SK-N-SH (cell line): Measurements from ENCODE around the gene ZCCHC14. TPM values are rescaled to one million over a fixed set of nuclear protein-coding genes. Genes with fewer than 3 reads are reported as not detected.

Experiments
- CTCF ChIA-PET: fragments of 300-600, 350-600 bp; formaldehyde crosslinking; extraction: SDS; loops from one replicate; lab custom pipeline; 2021; lab: Yijun Ruan, JAX
- POLR2A ChIA-PET: fragments of 350-600 bp; sonication (Branson Sonifier 250); formaldehyde crosslinking; extraction: SDS; loops from one replicate; lab custom pipeline; 2020; ENCODE audit warnings: antibody characterized with exemption, inconsistent platforms; lab: Yijun Ruan, JAX
- DNase-seq: peaks from one replicate; pipeline ENCODE4 v3.0.0; 2012
- H2AFZ ChIP-seq: fragments of 200-600 bp; sonication (generic); 2 replicates; pipeline ENCODE4 v1.8.1; 2016; ENCODE audit warnings: antibody characterized with exemption, mild to moderate bottlenecking, low read depth
- H3F3A ChIP-seq: fragments of 200-600 bp; sonication (generic); replicated peaks from 2 replicates; pipeline ENCODE3; 2016; ENCODE audit warnings: antibody characterized with exemption, mild to moderate bottlenecking; ENCODE audit not compliant: insufficient read depth
- H3K27ac ChIP-seq, 2 experiments: fragments of 200-500 bp in 1 of 2; fragments of 200-600 bp in 1 of 2; sonication (Bioruptor generic) in 1 of 2; sonication (generic), shearing (Covaris generic) in 1 of 2; 2 replicates each; pipeline versions ENCODE4 v1.5.1 to v1.6.1; 2014 to 2016; ENCODE audit warnings: low read depth in 2 of 2, inconsistent platforms in 1 of 2, low read length in 1 of 2, mild to moderate bottlenecking in 1 of 2, mixed read lengths in 1 of 2
- H3K27me3 ChIP-seq: fragments of 200-600 bp; sonication (generic), shearing (Covaris generic); 2 replicates; pipeline ENCODE4 v1.6.1; 2016; ENCODE audit warnings: mixed run types; ENCODE audit not compliant: insufficient read depth
- H3K36me3 ChIP-seq, 2 experiments: fragments of 200-500 bp in 1 of 2; fragments of 200-600 bp in 1 of 2; sonication (Bioruptor generic) in 1 of 2; sonication (generic) in 1 of 2; replicated peaks in 1 of 2; 2 replicates each; pipeline versions ENCODE3 to v1.5.1; 2014 to 2016; ENCODE audit warnings: low read length in 1 of 2, mild to moderate bottlenecking in 1 of 2; ENCODE audit not compliant: insufficient read depth in 2 of 2, control insufficient read depth in 1 of 2
- H3K4me1 ChIP-seq, 2 experiments: fragments of 200-500 bp in 1 of 2; fragments of 200-600 bp in 1 of 2; sonication (Bioruptor generic) in 1 of 2; sonication (generic), shearing (Covaris generic) in 1 of 2; 2 replicates each; pipeline versions ENCODE4 v1.5.1 to v1.6.1; 2014 to 2016; ENCODE audit warnings: low read depth in 1 of 2, low read length in 1 of 2, mixed run types in 1 of 2; ENCODE audit not compliant: insufficient read depth in 2 of 2, control insufficient read depth in 1 of 2
- H3K4me2 ChIP-seq: fragments of 200-600 bp; sonication (generic), shearing (Covaris generic); 2 replicates; pipeline ENCODE4 v1.6.1; 2017; ENCODE audit warnings: mixed run types
- H3K4me3 ChIP-seq, 2 experiments: fragments of 200-500 bp in 1 of 2; fragments of 200-600 bp in 1 of 2; sonication (Bioruptor generic) in 1 of 2; sonication (generic), shearing (Covaris generic) in 1 of 2; 2 replicates each; pipeline versions ENCODE4 v1.5.1 to v1.8.1; 2014 to 2016; ENCODE audit warnings: low read depth in 2 of 2, inconsistent platforms in 1 of 2, low read length in 1 of 2, mild to moderate bottlenecking in 1 of 2, mixed read lengths in 1 of 2, moderate library complexity in 1 of 2
- H3K79me2 ChIP-seq: fragments of 200-600 bp; sonication (generic); 2 replicates; pipeline ENCODE4 v1.8.1; 2017; ENCODE audit warnings: mild to moderate bottlenecking; ENCODE audit not compliant: insufficient read depth
- H3K9ac ChIP-seq: fragments of 200-600 bp; sonication (generic); 2 replicates; pipeline ENCODE4 v1.6.1; 2017; ENCODE audit warnings: mixed run types
- H3K9me2 ChIP-seq: fragments of 200-600 bp; sonication (generic); 2 replicates; pipeline ENCODE4 v1.6.1; 2017; ENCODE audit warnings: mixed run types
- H3K9me3 ChIP-seq: fragments of 200-600 bp; sonication (generic); 2 replicates; pipeline ENCODE4 v1.6.1; 2017; ENCODE audit warnings: mixed run types, mild to moderate bottlenecking, moderate library complexity
- H4K20me1 ChIP-seq: fragments of 200-600 bp; sonication (generic); 2 replicates; pipeline ENCODE4 v1.6.1; 2017; ENCODE audit warnings: mild to moderate bottlenecking, mixed run types; ENCODE audit not compliant: insufficient read depth
- CHD2 ChIP-seq: fragments of 150-350 bp; IDR thresholded peaks from 2 replicates; pipeline ENCODE4 v1.6.1; 2018; ENCODE audit warnings: low read length; ENCODE audit not compliant: partially characterized antibody
- CTCF ChIP-seq: fragments of 200-600 bp; sonication (generic); IDR thresholded peaks from 2 replicates; pipeline ENCODE4 v1.6.1; 2017; ENCODE audit warnings: antibody characterized with exemption, mild to moderate bottlenecking, moderate library complexity
- ELF1 ChIP-seq: IDR thresholded peaks from 2 replicates; pipeline ENCODE4 v1.4.0; 2012
- EP300 ChIP-seq, 2 experiments: IDR thresholded peaks; 2 replicates each; pipeline versions ENCODE4 v1.4.0 to v1.6.1; 2012; ENCODE audit warnings: borderline replicate concordance in 1 of 2, low read depth in 1 of 2, low read length in 1 of 2
- EZH2phosphoT487 ChIP-seq: fragments of 200-600 bp; sonication (generic); IDR thresholded peaks from 2 replicates; pipeline ENCODE4 v1.6.1; 2017; ENCODE audit warnings: low read depth, mixed run types, mild to moderate bottlenecking, antibody characterized with exemption, moderate library complexity, borderline replicate concordance
- FOXM1 ChIP-seq: IDR thresholded peaks from 2 replicates; pipeline ENCODE4 v1.4.0; 2012; ENCODE audit warnings: low read depth, mild to moderate bottlenecking
- MXI1 ChIP-seq: IDR thresholded peaks from 2 replicates; pipeline ENCODE4 v1.6.1; 2012; ENCODE audit warnings: mild to moderate bottlenecking, low read depth, low read length, improper control_type of control experiment
- NFIC ChIP-seq: IDR thresholded peaks from 2 replicates; pipeline ENCODE4 v1.4.0; 2012; ENCODE audit warnings: borderline replicate concordance
- RCOR1 ChIP-seq: fragments of 150-350 bp; IDR thresholded peaks from 2 replicates; pipeline ENCODE4 v1.6.1; 2017; ENCODE audit warnings: antibody characterized with exemption, low read length
- RXRA ChIP-seq: IDR thresholded peaks from 2 replicates; pipeline ENCODE4 v1.4.0; 2012; ENCODE audit warnings: low read depth, mild to moderate bottlenecking, borderline replicate concordance
- SIN3A ChIP-seq: IDR thresholded peaks from 2 replicates; pipeline ENCODE4 v1.6.1; 2012; ENCODE audit warnings: low read depth, mild to moderate bottlenecking, low read length, moderate library complexity, borderline replicate concordance
- TEAD4 ChIP-seq: IDR thresholded peaks from 2 replicates; pipeline ENCODE4 v1.4.0; 2012; ENCODE audit warnings: mild to moderate bottlenecking, borderline replicate concordance; ENCODE audit not compliant: insufficient read depth
- WGBS: methylation state at CpG from one replicate; pipeline ENCODE4 v1.1.6; 2017; ENCODE audit warnings: low lambda C conversion rate; 5-methylcytosine and 5-hydroxymethylcytosine counted together
- polyA plus RNA-seq, 3 experiments: library from polyadenylated mRNA; depleted of rRNA; stranded (reverse); fragments of >200 nt; gene quantifications; 2 replicates each; pipeline ENCODE4 v1.2.3, GENCODE V29; 2012
- TF ChIP-seq, protein P1 (sequence below): fragments of 150-350 bp; IDR thresholded peaks from 2 replicates; pipeline ENCODE4 v1.6.1; 2017; ENCODE audit warnings: antibody characterized with exemption, low read length, low read depth, borderline replicate concordance
- TF ChIP-seq, protein P2 (sequence below): fragments of 150-350 bp; IDR thresholded peaks from 2 replicates; pipeline ENCODE4 v1.6.1; 2016; ENCODE audit warnings: mild to moderate bottlenecking, low read depth, low read length

Gene ZCCHC14
- polyA plus RNA-seq, 1 of the 3 experiments (the other 2 are of a cell fraction): 5.7 TPM

GRCh38 chr16:87534751-87535150, 41.9 kb upstream of the ZCCHC14 start:
- POLR2A ChIA-PET: no interaction called here
- no peaks in the 10 kb centered on the region for H3K9me2 ChIP-seq
- H3K27me3 ChIP-seq: 0 out of 2 replicates have a peak, but pooled peaks cover 8% of the 10 kb centered on the region
- H3K36me3 ChIP-seq: no peaks in the 10 kb centered on the region
- DNase-seq: no peak
- 72% methylated on average over 9 of the region's 9 CpGs for WGBS
- TF ChIP-seq ELF1 (no peak), RXRA (no peak), TEAD4 (no peak), CHD2 (no peak), EZH2phosphoT487 (no peak), RCOR1 (no peak), CTCF (no peak), MXI1 (no peak), FOXM1 (no peak), EP300 (IDR thresholded peaks at IDR 0.05; ENCODE audit: borderline replicate concordance in 1 of 2, low read depth in 1 of 2, low read length in 1 of 2) (no peak), NFIC (no peak), SIN3A (no peak)
- TF ChIP-seq, protein P1, sequence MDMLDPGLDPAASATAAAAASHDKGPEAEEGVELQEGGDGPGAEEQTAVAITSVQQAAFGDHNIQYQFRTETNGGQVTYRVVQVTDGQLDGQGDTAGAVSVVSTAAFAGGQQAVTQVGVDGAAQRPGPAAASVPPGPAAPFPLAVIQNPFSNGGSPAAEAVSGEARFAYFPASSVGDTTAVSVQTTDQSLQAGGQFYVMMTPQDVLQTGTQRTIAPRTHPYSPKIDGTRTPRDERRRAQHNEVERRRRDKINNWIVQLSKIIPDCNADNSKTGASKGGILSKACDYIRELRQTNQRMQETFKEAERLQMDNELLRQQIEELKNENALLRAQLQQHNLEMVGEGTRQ: no peak
- TF ChIP-seq, protein P2, sequence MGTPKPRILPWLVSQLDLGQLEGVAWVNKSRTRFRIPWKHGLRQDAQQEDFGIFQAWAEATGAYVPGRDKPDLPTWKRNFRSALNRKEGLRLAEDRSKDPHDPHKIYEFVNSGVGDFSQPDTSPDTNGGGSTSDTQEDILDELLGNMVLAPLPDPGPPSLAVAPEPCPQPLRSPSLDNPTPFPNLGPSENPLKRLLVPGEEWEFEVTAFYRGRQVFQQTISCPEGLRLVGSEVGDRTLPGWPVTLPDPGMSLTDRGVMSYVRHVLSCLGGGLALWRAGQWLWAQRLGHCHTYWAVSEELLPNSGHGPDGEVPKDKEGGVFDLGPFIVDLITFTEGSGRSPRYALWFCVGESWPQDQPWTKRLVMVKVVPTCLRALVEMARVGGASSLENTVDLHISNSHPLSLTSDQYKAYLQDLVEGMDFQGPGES: no peak
- H3K9me3 ChIP-seq: no peaks in the 10 kb centered on the region
- no peaks in the 10 kb centered on the region for H3F3A ChIP-seq
- H3K27ac ChIP-seq: no peak overlapping the region
- H3K9ac ChIP-seq: no peak overlapping the region
- no peaks in the 10 kb centered on the region for H4K20me1 ChIP-seq
- CTCF ChIA-PET: interaction anchor here (1.0 to 1.5 kb wide), 2 partner anchors 16 to 142 kb away, joined by 3 to 4 read pairs; no protein-coding TSS in a partner anchor
- H3K4me2 ChIP-seq: no peak overlapping the region
- no peak overlapping the region for H3K4me3 ChIP-seq
- no peaks in the 10 kb centered on the region; a peak in 1 of 4 replicates for H3K4me1 ChIP-seq
- H2AFZ ChIP-seq: no peak overlapping the region
- no peaks in the 10 kb centered on the region for H3K79me2 ChIP-seq
